HEK293 (cell line): ENCODE measurements around the gene CIC.
A peak's percentile ranks its signal among the peaks of the same experiment; 100 is the strongest.

Experiments used
- AEBP2 ChIP-seq: fragments of 450-650 bp; formaldehyde crosslinking; IDR thresholded peaks from 2 replicates; pipeline ENCODE4 v1.5.1; 2016; ENCODE audit warnings: missing biosample characterization, missing genetic modification characterization, borderline replicate concordance
- CTCF ChIP-seq: fragments of 450-650 bp; formaldehyde crosslinking; IDR thresholded peaks from 2 replicates; pipeline ENCODE4 v1.5.1; 2016; ENCODE audit warnings: missing biosample characterization, missing genetic modification characterization
- EGR2 ChIP-seq: fragments of 450-650 bp; formaldehyde crosslinking; IDR thresholded peaks from 2 replicates; pipeline ENCODE4 v1.5.1; 2016; ENCODE audit warnings: low read depth, missing biosample characterization, missing genetic modification characterization
- FEZF1 ChIP-seq: fragments of 450-650 bp; formaldehyde crosslinking; IDR thresholded peaks from 2 replicates; pipeline ENCODE4 v1.5.1; 2016; ENCODE audit warnings: missing biosample characterization, missing genetic modification characterization
- HOXA7 ChIP-seq: sonication (generic); formaldehyde crosslinking; IDR thresholded peaks from 2 replicates; pipeline ENCODE4 v1.8.1; 2022; ENCODE audit warnings: missing genetic modification reagents, borderline replicate concordance
- KLF9 ChIP-seq: fragments of 450-650 bp; formaldehyde crosslinking; IDR thresholded peaks from 2 replicates; pipeline ENCODE4 v1.5.1; 2016; ENCODE audit warnings: missing biosample characterization, missing genetic modification characterization, low read depth
- MEIS1 ChIP-seq: sonication (generic); formaldehyde crosslinking; IDR thresholded peaks from 2 replicates; pipeline ENCODE4 v1.8.1; 2022; ENCODE audit warnings: missing genetic modification reagents, mild to moderate bottlenecking, borderline replicate concordance
- OSR2 ChIP-seq: fragments of 450-650 bp; formaldehyde crosslinking; IDR thresholded peaks from 2 replicates; pipeline ENCODE4 v1.5.1; 2016; ENCODE audit warnings: missing biosample characterization, missing genetic modification characterization
- OVOL3 ChIP-seq: fragments of 450-650 bp; formaldehyde crosslinking; IDR thresholded peaks from 2 replicates; pipeline ENCODE4 v1.5.1; 2016; ENCODE audit warnings: missing biosample characterization, missing genetic modification characterization
- SCRT2 ChIP-seq: fragments of 450-650 bp; formaldehyde crosslinking; IDR thresholded peaks from 2 replicates; pipeline ENCODE4 v1.5.1; 2016; ENCODE audit warnings: missing biosample characterization, missing genetic modification characterization
- SP7 ChIP-seq: fragments of 450-650 bp; formaldehyde crosslinking; IDR thresholded peaks from 2 replicates; pipeline ENCODE4 v1.5.1; 2016; ENCODE audit warnings: missing biosample characterization, missing genetic modification characterization
- ZBTB20 ChIP-seq: fragments of 450-650 bp; formaldehyde crosslinking; IDR thresholded peaks from 2 replicates; pipeline ENCODE4 v1.5.1; 2016; ENCODE audit warnings: missing biosample characterization, missing genetic modification characterization
- ZFP3 ChIP-seq: fragments of 450-650 bp; formaldehyde crosslinking; IDR thresholded peaks from 2 replicates; pipeline ENCODE4 v1.5.1; 2016; ENCODE audit warnings: low read depth, missing biosample characterization, missing genetic modification characterization
- ZFP37 ChIP-seq: fragments of 450-650 bp; formaldehyde crosslinking; IDR thresholded peaks from 2 replicates; pipeline ENCODE4 v1.5.1; 2016; ENCODE audit warnings: missing biosample characterization, missing genetic modification characterization
- ZNF114 ChIP-seq: fragments of 450-650 bp; formaldehyde crosslinking; IDR thresholded peaks from 2 replicates; pipeline ENCODE4 v1.5.0; 2017; ENCODE audit warnings: missing biosample characterization, missing genetic modification characterization
- ZNF121 ChIP-seq: fragments of 450-650 bp; formaldehyde crosslinking; IDR thresholded peaks from 2 replicates; pipeline ENCODE4 v1.5.1; 2016; ENCODE audit warnings: missing biosample characterization, missing genetic modification characterization
- ZNF138 ChIP-seq: fragments of 450-650 bp; formaldehyde crosslinking; IDR thresholded peaks from 2 replicates; pipeline ENCODE4 v1.5.1; 2016; ENCODE audit warnings: missing biosample characterization, missing genetic modification characterization, borderline replicate concordance
- ZNF211 ChIP-seq: fragments of 450-650 bp; formaldehyde crosslinking; IDR thresholded peaks from 2 replicates; pipeline ENCODE4 v1.5.1; 2016; ENCODE audit warnings: low read depth, missing biosample characterization, missing genetic modification characterization
- ZNF341 ChIP-seq: fragments of 450-650 bp; formaldehyde crosslinking; IDR thresholded peaks from 2 replicates; pipeline ENCODE4; 2016; ENCODE audit warnings: low read depth, missing biosample characterization, missing genetic modification characterization
- ZNF366 ChIP-seq: fragments of 450-650 bp; formaldehyde crosslinking; conservative IDR thresholded peaks from 2 replicates; pipeline ENCODE4 v1.5.1; 2016; ENCODE audit warnings: missing biosample characterization, missing genetic modification characterization
- ZNF391 ChIP-seq: fragments of 450-650 bp; formaldehyde crosslinking; IDR thresholded peaks from 2 replicates; pipeline ENCODE4 v1.5.1; 2016; ENCODE audit warnings: low read depth, missing biosample characterization, missing genetic modification characterization, borderline replicate concordance
- ZNF423 ChIP-seq: fragments of 450-650 bp; formaldehyde crosslinking; IDR thresholded peaks from 2 replicates; pipeline ENCODE4 v1.5.1; 2016; ENCODE audit warnings: missing biosample characterization, missing genetic modification characterization
- ZNF426 ChIP-seq: fragments of 450-650 bp; formaldehyde crosslinking; IDR thresholded peaks from 2 replicates; pipeline ENCODE4 v1.5.1; 2017; ENCODE audit warnings: missing biosample characterization, missing genetic modification characterization, mild to moderate bottlenecking, inconsistent platforms, moderate library complexity
- ZNF473 ChIP-seq: fragments of 450-650 bp; formaldehyde crosslinking; IDR thresholded peaks from 2 replicates; pipeline ENCODE4 v1.5.1; 2017; ENCODE audit warnings: missing biosample characterization, missing genetic modification characterization
- ZNF501 ChIP-seq: fragments of 450-650 bp; formaldehyde crosslinking; IDR thresholded peaks from 2 replicates; pipeline ENCODE4 v1.5.1; 2016; ENCODE audit warnings: missing biosample characterization, missing genetic modification characterization
- ZNF529 ChIP-seq: fragments of 450-650 bp; formaldehyde crosslinking; IDR thresholded peaks from 2 replicates; pipeline ENCODE4 v1.5.1; 2017; ENCODE audit warnings: missing genetic modification characterization, missing biosample characterization; ENCODE audit not compliant: insufficient replicate concordance
- ZNF530 ChIP-seq: fragments of 450-650 bp; formaldehyde crosslinking; IDR thresholded peaks from 2 replicates; pipeline ENCODE4 v1.5.1; 2016; ENCODE audit warnings: low read depth, missing biosample characterization, missing genetic modification characterization
- ZNF544 ChIP-seq: fragments of 450-650 bp; formaldehyde crosslinking; IDR thresholded peaks from 2 replicates; pipeline ENCODE4 v1.5.0; 2017; ENCODE audit warnings: missing biosample characterization, missing genetic modification characterization
- ZNF555 ChIP-seq: fragments of 450-650 bp; formaldehyde crosslinking; conservative IDR thresholded peaks from 2 replicates; pipeline ENCODE4 v1.5.1; 2017; ENCODE audit warnings: missing biosample characterization, mild to moderate bottlenecking, missing genetic modification characterization, inconsistent platforms
- ZNF624 ChIP-seq: fragments of 450-650 bp; formaldehyde crosslinking; IDR thresholded peaks from 2 replicates; pipeline ENCODE4 v1.5.1; 2017; ENCODE audit warnings: missing biosample characterization, missing genetic modification characterization
- ZNF747 ChIP-seq: fragments of 450-650 bp; formaldehyde crosslinking; IDR thresholded peaks from 2 replicates; pipeline ENCODE4 v1.5.1; 2016; ENCODE audit warnings: missing biosample characterization, missing genetic modification characterization
- ZNF76 ChIP-seq: fragments of 450-650 bp; formaldehyde crosslinking; IDR thresholded peaks from 2 replicates; pipeline ENCODE4; 2016; ENCODE audit warnings: low read depth, missing biosample characterization, missing genetic modification characterization, borderline replicate concordance
- ZSCAN30 ChIP-seq: fragments of 450-650 bp; IDR thresholded peaks from 2 replicates; pipeline ENCODE4 v1.5.1; 2018; ENCODE audit warnings: missing biosample characterization, mild to moderate bottlenecking, missing genetic modification characterization, moderate library complexity
- TF ChIP-seq, protein P1 (sequence below): fragments of 450-650 bp; formaldehyde crosslinking; IDR thresholded peaks from 2 replicates; pipeline ENCODE4 v1.5.1; 2017; ENCODE audit warnings: missing biosample characterization, missing genetic modification characterization
- TF ChIP-seq, protein P2 (sequence below): fragments of 450-650 bp; formaldehyde crosslinking; IDR thresholded peaks from 2 replicates; pipeline ENCODE4 v1.5.1; 2016; ENCODE audit warnings: missing biosample characterization, missing genetic modification characterization

The CIC gene

GRCh38 chr19:42254089-42254849, 14.8 kb upstream of the CIC start (continued):
- TF ChIP-seq ZNF624 (tag by site-specific recombination) = no peak
- no peak for TF ChIP-seq ZFP3 (tag by site-specific recombination)
- no peak for TF ChIP-seq ZNF530
- TF ChIP-seq ZNF555 (tag by site-specific recombination) = no peak
- peak; percentile 55; the same call in 1 of the 2 replicates for TF ChIP-seq ZSCAN30 (tag by site-specific recombination)
- TF ChIP-seq ZNF138 (tag by site-specific recombination) = no peak
- no peak for TF ChIP-seq MEIS1
- TF ChIP-seq ZNF747 (tag by site-specific recombination) = no peak
- TF ChIP-seq FEZF1 (tag by site-specific recombination) = no peak
- peak; percentile 45 for TF ChIP-seq ZNF341 (tag by site-specific recombination)
- no peak for TF ChIP-seq ZNF473 (tag by site-specific recombination)
- TF ChIP-seq ZNF426 (tag by site-specific recombination) = no peak
- TF ChIP-seq OVOL3 = no peak
- peak; percentile 68; the same call in 1 of the 2 replicates for TF ChIP-seq ZFP37
- TF ChIP-seq, protein P1, sequence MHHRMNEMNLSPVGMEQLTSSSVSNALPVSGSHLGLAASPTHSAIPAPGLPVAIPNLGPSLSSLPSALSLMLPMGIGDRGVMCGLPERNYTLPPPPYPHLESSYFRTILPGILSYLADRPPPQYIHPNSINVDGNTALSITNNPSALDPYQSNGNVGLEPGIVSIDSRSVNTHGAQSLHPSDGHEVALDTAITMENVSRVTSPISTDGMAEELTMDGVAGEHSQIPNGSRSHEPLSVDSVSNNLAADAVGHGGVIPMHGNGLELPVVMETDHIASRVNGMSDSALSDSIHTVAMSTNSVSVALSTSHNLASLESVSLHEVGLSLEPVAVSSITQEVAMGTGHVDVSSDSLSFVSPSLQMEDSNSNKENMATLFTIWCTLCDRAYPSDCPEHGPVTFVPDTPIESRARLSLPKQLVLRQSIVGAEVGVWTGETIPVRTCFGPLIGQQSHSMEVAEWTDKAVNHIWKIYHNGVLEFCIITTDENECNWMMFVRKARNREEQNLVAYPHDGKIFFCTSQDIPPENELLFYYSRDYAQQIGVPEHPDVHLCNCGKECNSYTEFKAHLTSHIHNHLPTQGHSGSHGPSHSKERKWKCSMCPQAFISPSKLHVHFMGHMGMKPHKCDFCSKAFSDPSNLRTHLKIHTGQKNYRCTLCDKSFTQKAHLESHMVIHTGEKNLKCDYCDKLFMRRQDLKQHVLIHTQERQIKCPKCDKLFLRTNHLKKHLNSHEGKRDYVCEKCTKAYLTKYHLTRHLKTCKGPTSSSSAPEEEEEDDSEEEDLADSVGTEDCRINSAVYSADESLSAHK (tag by site-specific recombination) = 0 out of 2 replicates have a peak, but pooled peaks have one; percentile 44
- no peak for TF ChIP-seq AEBP2 (tag by site-specific recombination)
- TF ChIP-seq ZNF529 (tag by site-specific recombination) = no peak
- peak; percentile 85 for TF ChIP-seq KLF9
- TF ChIP-seq SCRT2 = peak; percentile 98
- TF ChIP-seq ZNF114 = no peak
- peak; percentile 37; the same call in 1 of the 2 replicates for TF ChIP-seq ZNF391
- TF ChIP-seq CTCF = peak; percentile 86
- TF ChIP-seq EGR2 = peak; percentile 56
- TF ChIP-seq SP7 (tag by site-specific recombination) = 0 out of 2 replicates have a peak, but pooled peaks have one; percentile 44
- peak; percentile 26 for TF ChIP-seq ZNF423
- TF ChIP-seq ZNF501 = peak; percentile 50; the same call in 1 of the 2 replicates
- TF ChIP-seq, protein P2, sequence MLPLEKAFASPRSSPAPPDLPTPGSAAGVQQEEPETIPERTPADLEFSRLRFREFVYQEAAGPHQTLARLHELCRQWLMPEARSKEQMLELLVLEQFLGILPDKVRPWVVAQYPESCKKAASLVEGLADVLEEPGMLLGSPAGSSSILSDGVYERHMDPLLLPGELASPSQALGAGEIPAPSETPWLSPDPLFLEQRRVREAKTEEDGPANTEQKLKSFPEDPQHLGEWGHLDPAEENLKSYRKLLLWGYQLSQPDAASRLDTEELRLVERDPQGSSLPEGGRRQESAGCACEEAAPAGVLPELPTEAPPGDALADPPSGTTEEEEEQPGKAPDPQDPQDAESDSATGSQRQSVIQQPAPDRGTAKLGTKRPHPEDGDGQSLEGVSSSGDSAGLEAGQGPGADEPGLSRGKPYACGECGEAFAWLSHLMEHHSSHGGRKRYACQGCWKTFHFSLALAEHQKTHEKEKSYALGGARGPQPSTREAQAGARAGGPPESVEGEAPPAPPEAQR (tag by site-specific recombination) = no peak
- TF ChIP-seq ZBTB20 = peak; percentile 100
- TF ChIP-seq ZNF121 (tag by site-specific recombination) = peak; percentile 49; the same call in 1 of the 2 replicates
- TF ChIP-seq OSR2 = no peak
- TF ChIP-seq ZNF76 (tag by site-specific recombination) = peak; percentile 46; the same call in 1 of the 2 replicates
- no peak for TF ChIP-seq HOXA7
- TF ChIP-seq ZNF544 (tag by site-specific recombination) = no peak
- TF ChIP-seq ZNF211 (tag by site-specific recombination) = no peak
- no peak for TF ChIP-seq ZNF366 (tag by site-specific recombination)
